HEK293 (cell line): ENCODE measurements around the gene ZNF548.

Source experiments
- CTCF ChIP-seq: fragments of 450-650 bp; formaldehyde crosslinking; IDR thresholded peaks from 2 replicates; pipeline ENCODE4 v1.5.1; 2016; ENCODE audit warnings: missing biosample characterization, missing genetic modification characterization
- GLI2 ChIP-seq: fragments of 450-650 bp; formaldehyde crosslinking; IDR thresholded peaks from 2 replicates; pipeline ENCODE4; 2017; ENCODE audit warnings: missing biosample characterization, missing genetic modification characterization, low read depth, borderline replicate concordance
- INSM2 ChIP-seq: fragments of 450-650 bp; formaldehyde crosslinking; IDR thresholded peaks from 2 replicates; pipeline ENCODE4 v1.5.1; 2016; ENCODE audit warnings: missing biosample characterization, missing genetic modification characterization
- KLF1 ChIP-seq: fragments of 450-650 bp; formaldehyde crosslinking; IDR thresholded peaks from 2 replicates; pipeline ENCODE4 v1.5.1; 2016; ENCODE audit warnings: missing biosample characterization, missing genetic modification characterization
- SP3 ChIP-seq: fragments of 450-650 bp; formaldehyde crosslinking; IDR thresholded peaks from 2 replicates; pipeline ENCODE4 v1.5.1; 2016; ENCODE audit warnings: missing biosample characterization, missing genetic modification characterization
- TCF7L2 ChIP-seq: IDR thresholded peaks from 2 replicates; pipeline ENCODE4 v1.6.1; 2011; ENCODE audit warnings: low read depth, mild to moderate bottlenecking, inconsistent platforms, low read length, moderate library complexity, borderline replicate concordance
- YY1 ChIP-seq: fragments of 450-650 bp; formaldehyde crosslinking; IDR thresholded peaks from 2 replicates; pipeline ENCODE4 v1.5.1; 2018; ENCODE audit warnings: missing biosample characterization, missing genetic modification characterization
- ZBTB21 ChIP-seq: fragments of 450-650 bp; formaldehyde crosslinking; IDR thresholded peaks from 2 replicates; pipeline ENCODE4 v1.5.1; 2017; ENCODE audit warnings: missing biosample characterization, missing genetic modification characterization
- ZBTB8A ChIP-seq: fragments of 450-650 bp; formaldehyde crosslinking; IDR thresholded peaks from 2 replicates; pipeline ENCODE4 v1.5.1; 2016; ENCODE audit warnings: missing biosample characterization, missing genetic modification characterization
- ZEB2 ChIP-seq: fragments of 450-650 bp; formaldehyde crosslinking; IDR thresholded peaks from 2 replicates; pipeline ENCODE4 v1.5.1; 2016; ENCODE audit warnings: missing biosample characterization, missing genetic modification characterization
- ZFP69B ChIP-seq: fragments of 450-650 bp; formaldehyde crosslinking; IDR thresholded peaks from 2 replicates; pipeline ENCODE4 v1.5.1; 2016; ENCODE audit warnings: missing biosample characterization, missing genetic modification characterization
- ZNF132 ChIP-seq: fragments of 450-650 bp; formaldehyde crosslinking; IDR thresholded peaks from 2 replicates; pipeline ENCODE4 v1.5.1; 2017; ENCODE audit warnings: missing biosample characterization, missing genetic modification characterization, borderline replicate concordance
- ZNF23 ChIP-seq: fragments of 450-650 bp; formaldehyde crosslinking; IDR thresholded peaks from 2 replicates; pipeline ENCODE4 v1.5.1; 2016; ENCODE audit warnings: missing biosample characterization, missing genetic modification characterization, borderline replicate concordance
- ZNF24 ChIP-seq: fragments of 450-650 bp; formaldehyde crosslinking; IDR thresholded peaks from 2 replicates; pipeline ENCODE4 v1.5.1; 2016; ENCODE audit warnings: missing biosample characterization, missing genetic modification characterization
- ZNF280C ChIP-seq: fragments of 450-650 bp; formaldehyde crosslinking; IDR thresholded peaks from 2 replicates; pipeline ENCODE4 v1.5.1; 2016; ENCODE audit warnings: missing biosample characterization, missing genetic modification characterization
- ZNF324 ChIP-seq: fragments of 450-650 bp; formaldehyde crosslinking; IDR thresholded peaks from 2 replicates; pipeline ENCODE4 v1.5.1; 2016; ENCODE audit warnings: missing biosample characterization, missing genetic modification characterization
- ZNF350 ChIP-seq: fragments of 450-650 bp; formaldehyde crosslinking; IDR thresholded peaks from 2 replicates; pipeline ENCODE4 v1.5.0; 2017; ENCODE audit warnings: missing biosample characterization, mild to moderate bottlenecking, missing genetic modification characterization
- ZNF394 ChIP-seq: fragments of 450-650 bp; formaldehyde crosslinking; IDR thresholded peaks from 2 replicates; pipeline ENCODE4 v1.5.1; 2016; ENCODE audit warnings: missing biosample characterization, missing genetic modification characterization, mild to moderate bottlenecking, moderate library complexity, borderline replicate concordance
- ZNF433 ChIP-seq: fragments of 450-650 bp; formaldehyde crosslinking; IDR thresholded peaks from 2 replicates; pipeline ENCODE4 v1.5.1; 2016; ENCODE audit warnings: missing biosample characterization, missing genetic modification characterization, low read depth
- ZNF488 ChIP-seq: fragments of 450-650 bp; formaldehyde crosslinking; IDR thresholded peaks from 2 replicates; pipeline ENCODE4 v1.5.1; 2016; ENCODE audit warnings: missing biosample characterization, missing genetic modification characterization
- ZNF513 ChIP-seq: fragments of 450-650 bp; IDR thresholded peaks from 2 replicates; pipeline ENCODE4 v1.5.1; 2018; ENCODE audit warnings: missing biosample characterization, missing genetic modification characterization
- ZNF585B ChIP-seq: fragments of 450-650 bp; formaldehyde crosslinking; IDR thresholded peaks from 2 replicates; pipeline ENCODE4 v1.5.1; 2016; ENCODE audit warnings: missing biosample characterization, missing genetic modification characterization
- ZNF600 ChIP-seq: fragments of 450-650 bp; formaldehyde crosslinking; IDR thresholded peaks from 2 replicates; pipeline ENCODE4 v1.5.1; 2016; ENCODE audit warnings: missing biosample characterization, missing genetic modification characterization
- ZNF624 ChIP-seq: fragments of 450-650 bp; formaldehyde crosslinking; IDR thresholded peaks from 2 replicates; pipeline ENCODE4 v1.5.1; 2017; ENCODE audit warnings: missing biosample characterization, missing genetic modification characterization
- ZNF658 ChIP-seq: fragments of 450-650 bp; formaldehyde crosslinking; IDR thresholded peaks from 2 replicates; pipeline ENCODE4; 2016; ENCODE audit warnings: missing biosample characterization, missing genetic modification characterization
- ZNF664 ChIP-seq: fragments of 450-650 bp; formaldehyde crosslinking; IDR thresholded peaks from 2 replicates; pipeline ENCODE4 v1.5.1; 2016; ENCODE audit warnings: missing biosample characterization, missing genetic modification characterization
- ZNF777 ChIP-seq: fragments of 450-650 bp; formaldehyde crosslinking; IDR thresholded peaks from 2 replicates; pipeline ENCODE4 v1.5.1; 2017; ENCODE audit warnings: missing biosample characterization, missing genetic modification characterization, borderline replicate concordance
- ZNF843 ChIP-seq: fragments of 450-650 bp; formaldehyde crosslinking; IDR thresholded peaks from 2 replicates; pipeline ENCODE4 v1.5.1; 2016; ENCODE audit warnings: missing biosample characterization, missing genetic modification characterization
- ZSCAN30 ChIP-seq: fragments of 450-650 bp; IDR thresholded peaks from 2 replicates; pipeline ENCODE4 v1.5.1; 2018; ENCODE audit warnings: missing biosample characterization, mild to moderate bottlenecking, missing genetic modification characterization, moderate library complexity
- ZXDB ChIP-seq: fragments of 450-650 bp; formaldehyde crosslinking; IDR thresholded peaks from 2 replicates; pipeline ENCODE4 v1.5.1; 2016; ENCODE audit warnings: missing biosample characterization, missing genetic modification characterization
- TF ChIP-seq, protein P1 (sequence below): sonication (generic); formaldehyde crosslinking; IDR thresholded peaks from 2 replicates; pipeline ENCODE4 v1.8.1; 2022; ENCODE audit warnings: mild to moderate bottlenecking, moderate library complexity, missing genetic modification reagents
- TF ChIP-seq, protein P2 (sequence below): fragments of 450-650 bp; formaldehyde crosslinking; IDR thresholded peaks from 2 replicates; pipeline ENCODE4 v1.5.1; 2016; ENCODE audit warnings: missing biosample characterization, missing genetic modification characterization

ZNF548 gene

DNA sequence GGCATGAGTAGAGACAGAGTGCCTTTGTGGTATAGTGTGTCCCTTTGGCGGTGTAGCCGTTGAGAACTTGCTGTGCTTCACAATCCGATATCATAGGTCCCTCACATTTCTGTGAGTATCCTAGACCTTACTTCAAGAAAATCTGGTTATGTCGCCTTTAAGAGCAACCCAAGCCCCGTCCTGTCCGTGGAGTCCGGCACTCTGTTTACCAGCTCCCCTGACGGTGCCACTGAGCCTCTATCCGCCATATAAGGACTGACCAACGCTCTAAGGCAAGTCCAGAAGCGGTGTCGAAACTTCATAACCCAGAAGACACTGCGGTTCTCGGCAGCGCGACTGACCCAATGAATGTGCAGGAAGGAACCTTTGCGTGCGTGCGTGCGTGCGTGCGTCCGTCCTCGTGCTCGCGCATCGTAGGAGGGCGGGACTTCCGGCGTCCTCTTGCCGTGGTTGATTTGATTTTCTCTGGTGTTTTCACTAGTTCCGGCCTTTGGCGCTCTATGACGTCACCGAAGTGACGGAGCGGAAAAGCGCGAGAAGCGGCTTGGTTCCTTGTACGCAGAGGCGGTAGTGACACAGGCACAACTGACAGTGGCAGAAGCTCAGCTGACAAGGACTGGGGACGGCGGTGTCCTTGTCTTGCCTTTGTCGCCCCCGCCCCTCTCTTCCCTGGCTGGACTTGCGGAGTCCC, 26.5 kb upstream of the ZNF548 start, which contains the start of the genes TRAPPC2B and ZNF547 (continued):
- TF ChIP-seq ZNF488 (tag by site-specific recombination) = no peak
- no peak for TF ChIP-seq ZNF513
- TF ChIP-seq ZBTB21 (tag by site-specific recombination) = peak; percentile 100
- TF ChIP-seq GLI2 (tag by site-specific recombination) = no peak
- TF ChIP-seq ZFP69B (tag by site-specific recombination) = no peak
- no peak for TF ChIP-seq ZNF658
- no peak for TF ChIP-seq ZNF777 (tag by site-specific recombination)
- no peak for TF ChIP-seq ZSCAN30
- peak; percentile 77 for TF ChIP-seq SP3 (tag by site-specific recombination)
- TF ChIP-seq INSM2 (tag by site-specific recombination) = no peak
- peak; percentile 20; the same call in 1 of the 2 replicates for TF ChIP-seq ZNF324 (tag by site-specific recombination)
- TF ChIP-seq ZNF23 = no peak
- TF ChIP-seq YY1 (tag by site-specific recombination) = no peak
- TF ChIP-seq, protein P1, sequence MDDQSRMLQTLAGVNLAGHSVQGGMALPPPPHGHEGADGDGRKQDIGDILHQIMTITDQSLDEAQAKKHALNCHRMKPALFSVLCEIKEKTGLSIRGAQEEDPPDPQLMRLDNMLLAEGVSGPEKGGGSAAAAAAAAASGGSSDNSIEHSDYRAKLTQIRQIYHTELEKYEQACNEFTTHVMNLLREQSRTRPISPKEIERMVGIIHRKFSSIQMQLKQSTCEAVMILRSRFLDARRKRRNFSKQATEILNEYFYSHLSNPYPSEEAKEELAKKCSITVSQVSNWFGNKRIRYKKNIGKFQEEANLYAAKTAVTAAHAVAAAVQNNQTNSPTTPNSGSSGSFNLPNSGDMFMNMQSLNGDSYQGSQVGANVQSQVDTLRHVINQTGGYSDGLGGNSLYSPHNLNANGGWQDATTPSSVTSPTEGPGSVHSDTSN (CRISPR knock-in tag) = no peak; the same call in 1 of the 2 replicates
- peak; percentile 84 for TF ChIP-seq ZXDB (tag by site-specific recombination)
- no peak for TF ChIP-seq ZNF280C (tag by site-specific recombination)
- no peak for TF ChIP-seq ZNF585B
- no peak for TF ChIP-seq ZNF350 (tag by site-specific recombination)
- TF ChIP-seq TCF7L2 = no peak
- peak; percentile 27; the same call in 1 of the 2 replicates for TF ChIP-seq ZBTB8A (tag by site-specific recombination)
- TF ChIP-seq ZNF843 (tag by site-specific recombination) = no peak
- TF ChIP-seq, protein P2, sequence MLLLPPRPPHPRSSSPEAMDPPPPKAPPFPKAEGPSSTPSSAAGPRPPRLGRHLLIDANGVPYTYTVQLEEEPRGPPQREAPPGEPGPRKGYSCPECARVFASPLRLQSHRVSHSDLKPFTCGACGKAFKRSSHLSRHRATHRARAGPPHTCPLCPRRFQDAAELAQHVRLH (tag by site-specific recombination) = peak; percentile 60; the same call in 1 of the 2 replicates
- TF ChIP-seq CTCF (tag by site-specific recombination) = no peak
- no peak for TF ChIP-seq ZNF394
- no peak for TF ChIP-seq ZNF600 (tag by site-specific recombination)
- TF ChIP-seq KLF1 (tag by site-specific recombination) = no peak
- TF ChIP-seq ZNF132 = no peak
- TF ChIP-seq ZNF624 (tag by site-specific recombination) = no peak
- TF ChIP-seq ZNF433 (tag by site-specific recombination) = no peak
- no peak for TF ChIP-seq ZEB2 (tag by site-specific recombination)
- no peak for TF ChIP-seq ZNF24 (tag by site-specific recombination)
- no peak for TF ChIP-seq ZNF664 (tag by site-specific recombination)
